ENCODE data around the gene PTGS1.
"Not testable (repeated sequence)": the region's sequence is repeated elsewhere in the genome, so short reads cannot be mapped to it uniquely, and the experiment has no call there.

PTGS1 gene

GRCh38 chr9:122350577-122351355, 20.1 kb upstream of the PTGS1 start:
- in situ Hi-C loops (cut with HindIII; ENCODE audit: low pct_unique_long_range_greater_than_20kb, low sequenced_read_pairs): no loop called here
- DNase-seq (ENCODE audit: low read depth in 1 of 2, low spot score in 1 of 2): peak; percentile 82 to 88
- no peak for TF ChIP-seq JUND (IDR thresholded peaks at IDR 0.05; ENCODE audit: low read depth)

GRCh38 chr9:122354536-122355199, 16.2 kb upstream of the PTGS1 start:
- no peak for TF ChIP-seq JUND (IDR thresholded peaks at IDR 0.05; ENCODE audit: low read depth)
- in situ Hi-C loops (cut with HindIII; ENCODE audit: low pct_unique_long_range_greater_than_20kb, low sequenced_read_pairs): no loop called here
- DNase-seq (ENCODE audit: low read depth in 1 of 2, low spot score in 1 of 2): no peak

- no peak for TF ChIP-seq JUND (IDR thresholded peaks at IDR 0.05; ENCODE audit: low read depth)
- in situ Hi-C loops (cut with HindIII; ENCODE audit: low pct_unique_long_range_greater_than_20kb, low sequenced_read_pairs): no loop called here
- no peak for DNase-seq (ENCODE audit: low read depth in 1 of 2, low spot score in 1 of 2)
Measured at GRCh38 chr9:122355336-122355875, 15.4 kb upstream of the PTGS1 start.

GRCh38 chr9:122356627-122357026, 14.2 kb upstream of the PTGS1 start:
- no peak for TF ChIP-seq JUND (IDR thresholded peaks at IDR 0.05; ENCODE audit: low read depth)
- DNase-seq (ENCODE audit: low read depth in 1 of 2, low spot score in 1 of 2): no peak
- in situ Hi-C loops (cut with HindIII; ENCODE audit: low pct_unique_long_range_greater_than_20kb, low sequenced_read_pairs): no loop called here

GRCh38 chr9:122360891-122361290, 9.9 kb upstream of the PTGS1 start:
- DNase-seq (ENCODE audit: low read depth in 1 of 2, low spot score in 1 of 2): no peak
- TF ChIP-seq JUND (IDR thresholded peaks at IDR 0.05; ENCODE audit: low read depth): no peak
- in situ Hi-C loops (cut with HindIII; ENCODE audit: low pct_unique_long_range_greater_than_20kb, low sequenced_read_pairs): no loop called here

GRCh38 chr9:122363131-122363530, 7.7 kb upstream of the PTGS1 start:
- in situ Hi-C loops (cut with HindIII; ENCODE audit: low pct_unique_long_range_greater_than_20kb, low sequenced_read_pairs); DNase-seq (ENCODE audit: low read depth in 1 of 2, low spot score in 1 of 2): not testable (repeated sequence)

- in situ Hi-C loops (cut with HindIII; ENCODE audit: low pct_unique_long_range_greater_than_20kb, low sequenced_read_pairs): no loop called here
- no peak for TF ChIP-seq JUND (IDR thresholded peaks at IDR 0.05; ENCODE audit: low read depth)
- no peak for DNase-seq (ENCODE audit: low read depth in 1 of 2, low spot score in 1 of 2)
Measured at GRCh38 chr9:122364117-122364782, 6.6 kb upstream of the PTGS1 start.

- TF ChIP-seq JUND (IDR thresholded peaks at IDR 0.05; ENCODE audit: low read depth): no peak
- in situ Hi-C loops (cut with HindIII; ENCODE audit: low pct_unique_long_range_greater_than_20kb, low sequenced_read_pairs): no loop called here
- DNase-seq (ENCODE audit: low read depth in 1 of 2, low spot score in 1 of 2): no peak
Measured at GRCh38 chr9:122364783-122365150, 6.1 kb upstream of the PTGS1 start.

GRCh38 chr9:122366074-122366660, 4.7 kb upstream of the PTGS1 start:
- no peak for TF ChIP-seq JUND (IDR thresholded peaks at IDR 0.05; ENCODE audit: low read depth)
- DNase-seq (ENCODE audit: low read depth in 1 of 2, low spot score in 1 of 2): peak in 1 of 2 experiments; percentile 42
- in situ Hi-C loops (cut with HindIII; ENCODE audit: low pct_unique_long_range_greater_than_20kb, low sequenced_read_pairs): no loop called here

GRCh38 chr9:122367065-122367464, 3.8 kb upstream of the PTGS1 start:
- no peak for DNase-seq (ENCODE audit: low read depth in 1 of 2, low spot score in 1 of 2)
- in situ Hi-C loops (cut with HindIII; ENCODE audit: low pct_unique_long_range_greater_than_20kb, low sequenced_read_pairs): no loop called here
- no peak for TF ChIP-seq JUND (IDR thresholded peaks at IDR 0.05; ENCODE audit: low read depth)

GRCh38 chr9:122367774-122368460, 2.9 kb upstream of the PTGS1 start:
- DNase-seq (ENCODE audit: low read depth in 1 of 2, low spot score in 1 of 2): no peak
- in situ Hi-C loops (cut with HindIII; ENCODE audit: low pct_unique_long_range_greater_than_20kb, low sequenced_read_pairs): no loop called here
- no peak for TF ChIP-seq JUND (IDR thresholded peaks at IDR 0.05; ENCODE audit: low read depth)

GRCh38 chr9:122368642-122369041, 2.2 kb upstream of the PTGS1 start:
- TF ChIP-seq JUND (IDR thresholded peaks at IDR 0.05; ENCODE audit: low read depth): no peak
- no peak for DNase-seq (ENCODE audit: low read depth in 1 of 2, low spot score in 1 of 2)
- in situ Hi-C loops (cut with HindIII; ENCODE audit: low pct_unique_long_range_greater_than_20kb, low sequenced_read_pairs): no loop called here
